CD4-positive, alpha-beta T cell treated with Interleukin-15 for 1 hour (primary cell): ENCODE data around the gene RASGRF2.
"Not testable (repeated sequence)": the region's sequence is repeated elsewhere in the genome, so short reads cannot be mapped to it uniquely, and the experiment has no call there.

Experiments used
- DNase-seq: peaks from one replicate; pipeline ENCODE4 v3.0.0-alpha.2; 2020

The RASGRF2 gene

DNA sequence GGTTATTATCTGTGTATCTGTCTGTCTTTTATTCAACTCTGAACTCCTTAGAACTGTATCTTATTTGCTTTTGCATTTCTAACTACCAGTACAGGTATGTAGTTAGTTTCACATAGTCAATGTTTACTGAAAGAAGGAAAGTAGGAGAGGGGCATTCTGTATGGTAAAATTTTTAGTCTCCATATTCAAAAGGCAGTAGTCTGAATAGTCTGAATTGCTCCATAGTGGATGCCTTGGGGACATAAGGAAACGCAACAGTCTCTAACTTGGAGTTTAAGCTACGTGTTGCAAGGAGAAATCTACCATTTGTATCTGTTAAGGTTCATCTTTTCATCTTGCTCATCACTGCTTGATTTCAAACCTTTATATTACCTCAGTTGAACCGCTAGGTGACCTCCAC lies 26.2 kb downstream of the RASGRF2 start:
- no peak for DNase-seq

DNA sequence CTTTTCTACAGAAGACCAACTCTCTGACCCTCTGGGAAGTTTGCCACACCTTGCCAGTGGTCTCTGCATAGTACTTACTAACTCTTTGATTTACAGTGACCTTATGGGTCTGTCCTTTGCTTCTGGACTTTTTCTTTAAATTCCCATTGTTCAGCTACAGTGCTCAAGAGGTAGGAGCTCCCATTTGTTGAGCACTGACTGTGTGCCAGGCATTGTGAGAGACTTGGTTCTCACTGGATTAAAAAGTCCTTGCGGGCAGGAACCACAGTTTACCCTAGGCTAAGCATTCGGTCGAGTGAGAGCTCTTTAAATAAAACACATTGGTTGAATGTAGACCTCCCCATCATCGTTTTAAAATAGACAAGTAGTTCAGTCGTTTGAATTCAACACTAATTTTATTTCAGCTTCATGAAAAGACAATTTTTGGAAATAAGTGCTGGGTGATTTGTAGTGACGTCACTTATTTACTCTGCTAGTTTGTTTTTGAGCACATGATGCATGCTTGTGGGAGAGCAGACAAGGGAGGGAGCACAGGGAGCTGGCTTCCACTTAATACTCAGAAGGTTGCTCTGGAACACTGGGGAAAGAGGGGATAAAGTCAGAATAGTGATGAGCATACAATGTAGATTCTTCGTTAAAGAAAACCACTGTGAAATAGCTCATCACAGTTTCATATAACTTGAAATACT lies 27.1 kb downstream of the RASGRF2 start:
- DNase-seq = no peak

DNA sequence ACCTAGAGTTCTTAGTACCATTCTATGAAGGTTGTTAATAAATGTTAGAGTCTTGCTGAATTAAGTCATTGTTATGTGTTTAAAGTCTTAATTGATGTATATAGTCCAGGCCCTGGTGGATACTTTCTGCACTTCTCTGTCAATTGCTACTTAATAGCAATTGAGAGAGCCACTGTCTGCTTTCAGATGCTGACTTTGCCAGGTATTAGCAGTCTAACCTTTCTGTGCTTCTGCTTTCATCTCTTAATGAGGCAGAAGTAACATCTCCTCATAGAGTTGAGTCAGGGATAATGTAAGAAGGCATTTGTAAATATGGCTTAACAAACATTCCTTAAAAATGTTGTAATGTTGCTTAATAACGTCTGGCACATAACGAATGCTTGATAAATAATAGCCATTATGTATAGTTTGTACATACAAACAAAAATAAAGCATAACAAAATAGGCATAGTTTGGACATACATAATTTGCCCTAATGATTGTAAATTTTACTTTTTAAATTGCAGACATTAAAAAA lies 28.3 kb downstream of the RASGRF2 start:
- DNase-seq = no peak

DNA sequence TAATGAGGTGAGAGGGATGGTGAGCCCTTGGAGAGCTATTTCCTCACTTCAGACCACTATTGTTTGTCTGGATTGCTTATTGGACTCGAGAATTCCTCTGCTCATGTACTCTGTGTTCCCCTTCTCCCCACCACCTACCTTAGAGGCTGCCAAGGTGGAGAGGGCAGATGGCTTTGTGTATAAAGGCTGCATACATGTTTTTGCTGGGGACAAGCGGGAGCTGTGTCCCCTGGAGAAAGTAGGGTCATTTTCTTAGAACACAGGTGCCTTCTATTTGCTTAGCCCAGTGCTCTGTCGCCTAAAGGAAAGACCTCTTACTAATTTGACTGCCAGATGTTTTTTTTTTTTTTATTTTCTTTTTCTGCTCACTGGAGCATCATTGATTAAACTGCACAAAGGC lies 29.7 kb downstream of the RASGRF2 start:
- DNase-seq = no peak

DNA sequence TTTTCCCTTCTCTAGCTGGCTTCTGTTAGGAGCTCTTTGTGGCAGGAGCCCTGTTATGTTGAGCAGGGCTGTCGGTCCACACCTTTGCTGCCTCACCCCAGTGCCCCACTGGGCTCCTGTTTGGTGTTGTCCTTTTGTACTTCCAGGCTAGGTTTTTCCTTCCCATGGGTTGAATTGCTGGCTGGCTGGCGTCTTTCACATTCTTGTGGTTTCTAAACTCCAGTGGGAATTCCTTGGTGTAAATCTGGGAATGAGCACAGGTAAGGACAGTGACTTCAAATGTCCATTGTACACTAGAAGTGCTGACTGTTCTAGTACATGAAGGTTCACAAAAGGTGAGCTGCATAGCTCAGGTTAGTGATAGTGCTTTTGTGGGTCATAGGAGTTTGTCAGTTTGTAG lies 30.4 kb downstream of the RASGRF2 start:
- DNase-seq = no peak

DNA sequence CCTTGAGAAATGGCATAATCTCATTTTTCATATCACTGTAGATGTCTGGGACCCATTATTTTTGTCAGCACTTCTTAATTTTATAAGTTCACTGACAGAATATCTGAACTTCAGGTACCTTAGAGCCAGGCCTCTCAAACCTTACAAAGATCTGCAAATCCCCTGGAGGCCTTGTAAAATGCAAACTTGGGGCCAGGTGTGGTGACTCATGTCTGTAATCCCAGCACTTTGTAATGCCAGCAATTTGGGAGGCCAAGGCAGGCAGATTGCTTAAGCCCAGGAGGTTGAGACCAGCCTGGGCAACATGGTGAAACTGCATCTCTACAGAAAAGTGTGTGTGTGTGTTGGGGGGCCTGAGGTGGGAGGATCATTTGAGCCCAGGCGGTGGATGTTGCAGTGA lies 30.8 kb downstream of the RASGRF2 start:
- no peak for DNase-seq

DNA sequence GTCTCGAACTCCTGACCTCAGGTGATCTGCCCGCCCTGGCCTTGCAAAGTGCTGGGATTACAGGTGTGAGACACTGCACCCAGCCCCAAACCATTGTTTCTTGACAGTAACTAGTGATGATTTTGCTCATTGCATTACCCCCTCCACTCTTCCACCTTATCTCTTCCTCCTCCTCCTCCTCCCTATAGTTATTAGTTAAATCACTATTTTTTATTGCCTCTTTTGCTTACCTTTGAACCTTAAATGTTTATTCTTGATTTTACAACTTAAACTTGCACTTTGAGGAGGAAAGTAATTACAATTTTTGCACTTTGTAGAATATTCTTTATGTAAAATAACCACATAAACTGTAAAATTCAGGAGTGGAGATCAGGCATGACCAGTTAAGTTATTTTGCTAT lies 35.7 kb downstream of the RASGRF2 start:
- DNase-seq = no peak

GRCh38 chr5:80998590-80998979 lies 38.4 kb downstream of the RASGRF2 start:
- DNase-seq = no peak

DNA sequence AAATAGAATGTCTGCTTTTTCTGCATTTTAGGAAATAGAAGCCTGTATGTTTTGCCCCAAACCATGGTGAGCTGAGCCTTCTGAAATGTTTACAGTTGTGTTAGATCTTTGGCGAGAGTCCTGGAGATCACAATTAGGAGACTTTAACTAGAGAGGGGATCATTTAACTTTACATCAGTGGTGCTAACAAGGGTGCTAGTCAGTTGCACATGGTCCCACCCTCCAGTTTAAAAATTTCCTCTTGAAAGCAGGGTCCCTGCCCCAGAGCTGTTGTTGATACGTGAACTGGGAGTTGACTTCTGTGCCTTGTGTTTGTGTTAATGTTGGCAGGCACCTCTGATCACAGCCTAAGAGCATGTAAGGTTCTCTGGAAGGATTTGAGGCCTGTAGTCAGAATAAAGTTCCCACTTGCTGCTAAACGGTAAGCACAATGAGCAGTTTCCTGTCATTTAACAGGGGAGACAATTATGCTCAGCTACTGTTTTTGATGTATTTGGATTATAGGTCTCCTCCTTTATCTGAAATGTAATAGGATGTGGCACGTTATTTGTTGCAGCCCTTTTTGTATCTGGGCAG lies 43.7 kb downstream of the RASGRF2 start:
- no peak for DNase-seq

- no peak for DNase-seq
These were observed 45.5 kb downstream of the RASGRF2 start for GRCh38 chr5:81005708-81006107.

DNA sequence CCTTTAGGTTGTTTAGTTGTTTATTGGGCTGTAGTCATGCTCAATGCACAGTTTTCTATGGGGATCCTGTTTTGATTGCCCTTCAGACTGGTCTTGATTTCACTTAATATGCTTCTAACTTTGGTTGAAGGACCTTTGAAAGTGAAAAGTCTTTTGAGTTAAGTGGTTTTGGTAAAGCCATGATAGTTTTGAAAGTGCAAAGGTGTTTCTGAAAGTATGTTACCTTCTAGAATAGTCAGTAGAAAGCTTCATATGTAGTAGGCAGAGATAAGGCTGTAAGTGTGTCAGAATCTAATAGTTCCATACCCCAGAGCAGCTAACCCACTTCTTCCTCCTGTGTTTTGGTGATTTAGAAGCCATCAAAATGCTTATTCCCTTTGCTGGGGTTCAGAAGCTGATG lies 46.1 kb downstream of the RASGRF2 start:
- no peak for DNase-seq

DNA sequence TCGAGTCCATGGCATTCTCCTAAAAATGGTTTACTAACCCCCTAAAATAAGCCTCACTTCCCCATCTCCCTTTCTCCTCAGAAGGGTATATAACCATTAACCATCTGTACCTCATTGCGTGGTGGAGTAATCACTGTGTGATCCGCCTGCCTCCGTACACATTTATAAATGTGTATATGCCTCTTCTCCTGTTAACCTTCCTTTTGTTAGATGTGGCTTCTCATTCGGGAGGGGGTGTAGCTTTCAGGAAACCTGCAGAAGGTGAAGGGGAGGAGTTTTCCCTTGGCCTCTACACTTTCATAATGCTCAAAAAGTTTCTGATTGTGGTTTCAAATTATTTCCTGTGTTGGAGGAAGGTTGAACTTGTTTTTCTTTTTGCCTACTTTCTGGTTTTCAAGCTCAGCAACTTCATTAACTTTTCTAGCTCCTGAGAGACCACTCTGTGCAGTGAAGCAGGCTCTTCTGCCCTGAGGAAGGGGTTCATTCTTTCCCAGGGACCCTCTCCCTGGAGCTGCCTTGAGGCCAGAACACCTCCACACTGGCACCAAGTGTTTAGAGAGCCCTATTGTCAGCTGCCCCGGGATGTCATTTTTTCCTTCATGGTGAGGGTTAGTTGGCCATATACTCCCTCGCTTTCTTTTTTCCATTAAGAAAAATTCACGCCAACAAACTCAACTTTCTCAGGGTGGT lies 46.9 kb downstream of the RASGRF2 start:
- peak; percentile 52 for DNase-seq

DNA sequence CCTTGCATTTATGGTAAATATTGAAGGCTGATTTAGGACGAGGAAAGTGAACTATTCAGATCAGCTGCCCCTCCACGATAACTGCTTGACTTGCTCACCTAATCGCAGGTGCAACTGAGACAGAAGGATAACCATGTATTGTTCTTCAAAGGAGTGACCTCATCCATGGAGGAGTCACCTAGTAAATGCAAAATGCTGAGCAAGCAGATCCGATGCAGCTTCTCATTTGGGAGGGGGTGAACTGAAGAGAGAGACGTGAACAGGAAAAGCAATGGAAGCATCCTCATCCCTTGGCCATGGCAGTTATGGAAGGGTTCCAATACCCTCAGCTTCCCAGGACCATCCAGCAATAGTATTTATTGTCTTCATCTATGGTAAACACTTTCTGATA lies 47.5 kb downstream of the RASGRF2 start:
- DNase-seq = no peak

GRCh38 chr5:81010336-81011169 lies 50.4 kb downstream of the RASGRF2 start:
- DNase-seq = no peak

DNA sequence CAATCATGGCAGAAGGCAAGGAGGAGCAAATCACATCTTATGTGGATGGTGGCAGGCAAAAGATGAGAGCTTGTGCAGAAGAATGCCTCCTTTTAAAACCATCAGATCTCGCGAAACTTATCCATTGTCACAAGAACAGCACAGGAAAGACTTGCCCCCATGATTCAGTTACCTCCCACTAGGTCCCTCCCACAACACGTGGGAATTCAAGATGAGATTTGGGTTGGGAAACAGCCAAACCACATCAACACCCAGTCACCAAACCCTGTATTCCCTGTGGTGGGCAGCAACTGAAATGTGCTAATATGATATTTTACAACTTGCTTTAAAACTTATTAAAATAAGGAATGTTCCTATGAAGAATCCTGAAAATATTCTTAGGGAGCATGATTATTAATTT lies 54.2 kb downstream of the RASGRF2 start:
- no peak for DNase-seq

DNA sequence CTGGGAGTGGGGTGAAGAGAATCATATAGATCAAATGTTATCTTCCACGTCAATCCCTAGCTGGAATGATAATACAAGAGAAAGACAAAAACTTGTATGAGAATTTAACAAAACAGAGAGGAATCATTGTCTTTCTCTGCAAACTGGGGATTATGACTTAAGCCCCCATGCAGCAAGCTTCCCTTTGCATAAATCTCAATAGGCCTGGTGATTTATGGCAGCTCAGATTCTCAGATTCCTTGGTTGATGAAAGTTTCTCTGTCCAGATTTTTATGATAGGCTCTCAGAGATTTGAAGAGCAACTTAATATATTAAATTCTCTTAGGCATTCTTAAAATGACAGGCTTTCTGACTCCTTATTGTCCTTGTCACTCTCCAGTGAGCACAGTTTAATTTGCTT lies 56.0 kb downstream of the RASGRF2 start:
- DNase-seq = no peak

DNA sequence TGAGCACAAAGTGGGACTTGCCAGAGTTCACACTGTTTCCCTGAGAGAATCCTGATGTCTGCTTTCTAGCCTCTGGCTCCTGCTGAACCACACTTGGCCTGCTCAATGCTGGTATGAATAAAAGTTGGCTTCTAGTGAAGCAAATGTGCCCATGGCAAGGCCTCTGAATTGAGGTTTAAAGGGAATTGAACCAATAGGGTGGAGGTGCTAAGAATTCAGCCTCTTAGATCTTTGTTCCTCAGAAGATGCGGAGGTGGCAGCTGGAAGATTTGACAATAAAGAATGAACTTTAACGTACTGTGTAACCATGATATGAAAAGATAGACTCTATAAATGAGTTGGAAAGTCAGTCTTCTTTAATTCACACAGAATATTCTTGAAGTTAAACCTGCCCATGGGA lies 57.2 kb downstream of the RASGRF2 start:
- no peak for DNase-seq

- DNase-seq = not testable (repeated sequence)
These were observed 58.4 kb downstream of the RASGRF2 start for GRCh38 chr5:81018608-81019007.

DNA sequence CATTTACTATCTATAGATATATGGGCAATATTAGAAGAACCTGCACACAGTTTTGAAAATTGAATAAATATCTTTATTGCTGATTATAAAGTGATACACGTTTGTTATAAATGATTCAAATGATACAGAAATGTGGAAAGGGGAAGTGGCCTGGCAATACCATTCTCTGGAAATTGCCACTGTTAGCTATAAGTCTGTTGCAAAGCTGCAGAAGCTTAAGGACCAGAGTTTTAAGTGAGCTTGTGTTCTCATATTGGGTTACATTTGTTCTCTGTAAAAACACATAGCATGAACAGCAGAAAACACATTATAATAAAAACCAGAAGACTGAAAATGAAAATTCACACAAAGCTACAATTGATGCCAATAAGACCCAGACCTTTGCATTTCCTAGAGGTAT lies 59.6 kb downstream of the RASGRF2 start:
- DNase-seq = no peak

DNA sequence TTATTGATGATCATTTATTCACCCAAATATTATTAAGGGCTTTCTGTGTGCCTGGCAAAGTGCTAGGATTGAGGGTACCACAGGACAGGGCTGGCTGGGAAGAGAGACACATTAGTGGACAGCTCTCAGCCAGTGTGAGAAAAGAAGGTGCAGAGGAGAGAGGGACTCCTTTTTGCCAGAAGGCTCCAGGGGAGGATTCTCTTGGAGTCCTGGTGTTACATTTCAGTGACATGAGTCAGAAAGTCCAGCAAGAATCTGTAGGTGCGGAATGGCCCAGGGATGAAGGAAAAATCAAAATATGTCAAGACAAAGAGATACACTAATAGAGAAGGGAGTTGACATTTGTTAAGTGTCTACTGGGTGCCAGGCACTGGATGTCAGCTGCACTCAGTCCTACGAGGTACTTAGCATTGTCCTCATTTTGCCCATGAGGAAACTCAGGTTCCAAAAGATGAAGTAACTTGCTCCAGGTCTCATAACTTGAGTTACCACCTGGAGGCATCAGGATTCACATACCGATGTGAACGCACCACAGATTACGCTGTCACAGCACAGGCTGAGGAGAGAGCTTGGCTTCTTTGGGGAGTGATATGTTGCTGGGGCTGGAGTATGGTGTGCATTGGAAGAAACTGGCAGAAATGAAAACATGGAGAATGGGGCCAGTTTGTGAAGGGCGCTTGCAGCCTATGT lies 60.5 kb downstream of the RASGRF2 start:
- no peak for DNase-seq

DNA sequence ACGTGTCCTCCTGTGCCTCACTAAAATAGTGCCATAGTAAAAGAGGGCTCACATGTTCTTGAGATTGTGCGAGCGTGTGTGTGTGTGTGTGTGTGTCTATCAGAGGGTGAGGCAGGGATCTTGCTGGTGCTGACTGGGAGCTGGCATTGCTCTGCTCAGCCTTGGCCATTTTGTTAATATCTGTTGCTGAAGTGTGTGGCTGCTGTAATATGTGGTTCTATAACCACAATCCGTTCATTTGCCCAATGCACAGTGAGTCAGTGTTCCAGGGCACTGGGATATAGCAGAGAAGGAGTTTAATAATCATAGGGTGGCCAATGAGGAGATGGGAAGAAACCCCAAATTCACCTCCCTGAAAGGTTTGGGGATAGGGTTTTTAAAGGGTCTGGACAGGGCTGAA lies 61.3 kb downstream of the RASGRF2 start:
- DNase-seq = no peak

DNA sequence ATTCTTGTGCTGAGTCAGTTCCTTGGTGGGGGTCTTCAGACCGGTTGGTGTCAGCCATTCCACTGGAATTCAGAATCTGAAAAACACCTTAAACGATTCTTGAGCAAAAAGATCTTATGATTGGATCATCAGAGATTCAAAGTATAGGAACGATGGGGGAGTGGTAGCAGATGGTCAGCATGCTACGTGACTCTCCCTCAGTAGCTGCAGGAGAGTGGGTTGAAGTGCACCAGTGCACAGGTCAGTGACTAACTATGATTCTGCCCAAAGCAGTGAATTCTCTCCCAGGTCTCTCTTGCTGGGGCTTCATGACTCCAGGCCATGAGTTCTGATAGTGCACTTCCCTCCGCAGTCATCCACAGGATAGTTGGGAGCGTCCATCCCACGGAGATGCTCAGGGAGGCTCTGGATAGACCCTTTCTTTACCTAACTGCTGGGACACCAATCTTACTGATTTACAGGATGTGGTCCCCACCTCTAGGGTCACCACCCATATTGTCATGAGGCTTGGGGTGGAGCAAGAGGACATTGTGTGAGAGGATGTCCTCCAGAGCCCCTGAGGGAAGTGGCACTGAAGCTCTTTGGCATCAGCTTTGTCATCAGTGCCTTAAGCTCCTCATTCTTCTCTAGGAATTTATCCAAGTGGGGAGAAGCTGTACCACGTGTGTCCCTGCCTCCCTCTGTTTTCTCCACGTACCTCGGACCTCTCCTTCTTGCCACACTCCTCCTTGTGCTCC lies 62.0 kb downstream of the RASGRF2 start:
- no peak for DNase-seq
